GF-D8 (cell line): ENCODE data around the gene FOXC2.
"Not testable (repeated sequence)": the region's sequence is repeated elsewhere in the genome, so short reads cannot be mapped to it uniquely, and the experiment has no call there.

ENCODE experiments used
- DNase-seq: peaks from one replicate; lab custom pipeline; 2025; lab: John Stamatoyannopoulos, UW

The FOXC2 gene

DNA sequence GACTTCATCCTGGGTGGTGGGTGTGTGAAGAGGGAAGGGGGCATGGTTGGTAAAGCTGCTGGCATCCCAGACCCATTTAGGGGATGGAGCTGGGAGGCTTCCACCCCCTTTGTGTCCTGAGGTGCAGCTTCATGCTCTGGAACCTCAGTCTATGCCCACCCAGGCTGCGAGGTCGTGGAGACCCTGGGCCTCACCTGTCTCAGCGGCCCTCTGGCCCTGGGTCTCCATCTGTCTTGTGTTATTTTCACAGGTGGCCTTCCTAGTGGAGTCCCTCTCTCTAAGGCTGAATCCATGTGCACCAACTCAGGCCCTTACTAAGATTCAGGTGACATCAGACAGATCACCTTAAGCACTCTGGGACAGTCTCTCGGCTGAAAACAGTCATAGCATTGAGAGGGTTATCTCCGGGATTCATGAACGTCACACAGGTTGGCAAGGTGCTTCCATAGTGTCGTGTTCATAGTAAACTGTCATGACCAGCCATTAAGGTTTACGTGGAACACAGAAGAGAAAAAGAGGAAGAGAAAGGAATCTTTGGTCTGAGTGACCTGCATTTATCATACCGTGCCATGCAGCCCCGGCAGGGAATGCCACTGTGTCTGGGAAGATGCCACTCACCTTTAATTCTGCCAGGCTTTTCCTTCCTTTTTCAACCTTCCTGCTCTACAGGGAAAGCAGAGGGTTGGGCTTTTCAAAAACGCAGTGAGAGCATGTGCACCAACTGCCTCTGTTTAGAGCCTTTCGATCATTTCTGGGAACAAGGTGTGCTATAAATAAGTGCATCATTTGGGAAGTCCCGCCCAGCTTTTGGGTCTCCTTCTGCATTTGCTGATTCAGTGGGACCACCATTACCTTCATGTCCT, 7.2 kb downstream of the FOXC2 start:
- no peak for DNase-seq

GRCh38 chr16:86574646-86575045, 8.0 kb downstream of the FOXC2 start:
- no peak for DNase-seq

GRCh38 chr16:86575095-86575685, 8.6 kb downstream of the FOXC2 start:
- DNase-seq: no peak

DNA sequence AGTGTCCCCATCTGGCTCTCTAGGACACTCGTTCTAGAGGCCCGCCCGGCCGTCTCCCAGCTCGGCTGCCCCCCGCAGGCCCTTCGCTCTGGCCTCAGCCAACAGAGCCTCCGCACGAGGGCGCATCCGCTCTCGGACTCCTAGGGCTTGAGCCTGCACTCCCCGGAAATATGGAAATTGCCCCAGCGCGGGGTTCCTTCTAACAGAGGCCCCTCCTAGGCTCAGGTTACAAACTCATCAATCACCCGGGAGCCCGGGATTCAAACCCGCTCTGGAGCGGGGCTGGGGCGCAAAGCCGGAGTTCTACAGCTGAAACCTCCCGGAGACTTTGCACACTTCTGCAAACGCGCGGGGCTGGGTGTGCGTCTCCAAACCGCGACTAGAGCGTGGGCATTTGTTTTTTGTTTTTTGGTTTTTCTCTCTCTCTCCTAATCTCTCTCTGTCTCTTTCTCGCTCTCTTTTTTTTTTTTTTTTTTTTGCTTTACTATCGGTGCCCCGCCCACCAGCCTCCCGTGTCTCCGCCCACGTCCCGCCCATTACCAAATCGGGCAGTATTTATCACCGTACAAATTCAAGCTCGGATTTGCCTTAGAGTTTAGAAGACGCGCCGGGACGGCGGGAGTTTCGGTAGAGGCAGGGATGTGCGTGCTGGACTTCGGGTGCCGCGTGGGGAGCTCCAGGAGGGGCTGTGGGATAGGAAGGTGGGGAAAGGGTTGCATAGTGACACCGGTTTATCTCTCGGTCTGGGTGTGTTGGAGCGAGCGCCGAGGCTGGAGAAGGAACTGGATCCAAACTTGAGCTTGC, 9.3 kb downstream of the FOXC2 start:
- DNase-seq: no peak

DNA sequence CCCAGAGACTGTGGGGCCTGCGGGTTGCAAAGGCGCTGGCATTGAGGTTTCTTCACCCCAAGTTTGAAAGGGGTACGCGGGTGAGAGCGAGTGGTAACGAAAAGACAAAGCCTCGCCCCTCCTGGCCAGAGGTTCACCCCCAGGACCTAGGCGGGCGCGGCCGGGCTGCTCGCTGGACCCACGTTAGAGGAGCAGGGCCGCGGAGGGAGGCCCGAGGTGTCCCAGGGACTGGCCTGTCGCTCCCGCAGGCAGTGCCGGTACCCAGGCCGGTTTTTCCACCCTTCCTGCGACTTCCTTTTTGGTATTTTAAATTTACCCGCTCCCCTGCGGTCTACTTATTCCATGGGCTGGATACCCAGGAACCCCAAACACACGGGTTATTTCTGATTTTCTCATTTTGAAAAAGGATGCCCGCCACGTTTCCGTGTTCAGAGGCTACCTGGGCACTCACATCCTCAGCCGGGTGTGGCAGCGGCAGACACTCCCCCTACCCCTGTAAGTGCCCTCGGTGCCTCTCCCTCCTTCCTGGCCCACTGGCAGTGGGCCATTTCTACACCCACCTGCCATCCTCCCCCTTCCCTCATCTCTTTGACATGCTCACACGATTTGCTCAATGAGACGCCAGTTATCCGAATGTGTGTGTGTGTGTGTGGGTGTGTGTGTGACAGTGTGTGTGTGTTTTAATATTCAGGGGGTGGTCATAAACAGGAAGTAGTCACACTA, 10.1 kb downstream of the FOXC2 start:
- DNase-seq: no peak

DNA sequence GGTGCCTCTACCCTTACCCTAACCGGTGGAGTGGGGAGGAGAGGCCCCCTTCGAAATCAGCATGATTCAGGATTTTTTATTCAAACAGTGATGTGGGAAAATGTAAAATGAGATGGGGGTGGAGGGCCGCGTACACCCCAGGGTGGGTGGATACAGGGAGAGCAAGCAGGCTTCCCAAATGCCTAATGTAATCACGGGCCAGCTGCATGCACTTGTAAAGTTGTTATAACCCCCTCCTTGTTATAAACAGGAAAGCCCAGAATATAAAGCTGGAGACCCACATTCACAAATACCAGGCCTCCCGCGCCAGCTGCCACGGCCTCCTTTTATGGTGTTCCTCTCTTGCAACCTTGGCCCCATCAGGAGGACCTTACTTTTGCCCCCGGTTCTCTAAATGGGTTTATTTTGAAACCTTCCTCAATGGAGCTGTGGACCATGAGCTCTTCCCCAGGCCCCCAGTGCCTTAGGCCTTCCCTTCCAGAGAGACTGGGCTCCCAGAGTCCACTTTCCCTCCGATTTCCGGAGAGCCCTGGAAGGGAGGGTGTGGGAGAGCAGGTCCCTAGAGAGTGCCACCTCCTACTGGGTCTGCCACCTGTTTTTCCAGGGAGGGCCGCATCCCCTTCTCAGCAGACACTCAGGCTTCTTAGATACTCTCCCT, 10.8 kb downstream of the FOXC2 start:
- DNase-seq: no peak

DNA sequence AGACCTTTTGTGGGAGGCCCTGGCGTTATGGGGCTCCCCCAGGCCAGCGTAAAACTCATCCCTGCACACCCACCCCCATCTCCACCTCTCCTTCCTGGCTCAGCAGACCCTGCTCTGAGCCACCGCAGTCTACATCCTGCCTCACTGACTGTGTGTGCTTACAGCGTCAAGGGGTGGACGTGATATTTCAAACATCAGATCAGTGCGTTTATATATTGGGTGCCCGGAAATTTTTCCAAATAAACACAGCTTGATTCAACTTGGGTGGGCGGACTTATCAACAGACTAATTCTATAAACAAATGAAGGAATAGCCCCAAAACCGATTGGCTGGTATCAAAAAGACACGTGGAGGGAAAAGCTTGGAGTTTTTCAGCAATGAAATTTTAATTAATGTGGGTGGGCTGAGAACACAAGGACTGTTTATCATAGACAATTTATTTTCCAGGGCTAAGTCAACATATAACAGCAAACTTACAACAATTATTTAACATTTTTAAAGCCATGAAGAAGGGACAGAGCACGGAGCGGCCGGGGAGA, 11.5 kb downstream of the FOXC2 start, which contains the start of gene FOXL1:
Gene FOXL1 (plus strand): TSS at position 489 of the 539 bp plus-strand sequence. CDS start 175 bp downstream, outside the sequence.
- no peak for DNase-seq

DNA sequence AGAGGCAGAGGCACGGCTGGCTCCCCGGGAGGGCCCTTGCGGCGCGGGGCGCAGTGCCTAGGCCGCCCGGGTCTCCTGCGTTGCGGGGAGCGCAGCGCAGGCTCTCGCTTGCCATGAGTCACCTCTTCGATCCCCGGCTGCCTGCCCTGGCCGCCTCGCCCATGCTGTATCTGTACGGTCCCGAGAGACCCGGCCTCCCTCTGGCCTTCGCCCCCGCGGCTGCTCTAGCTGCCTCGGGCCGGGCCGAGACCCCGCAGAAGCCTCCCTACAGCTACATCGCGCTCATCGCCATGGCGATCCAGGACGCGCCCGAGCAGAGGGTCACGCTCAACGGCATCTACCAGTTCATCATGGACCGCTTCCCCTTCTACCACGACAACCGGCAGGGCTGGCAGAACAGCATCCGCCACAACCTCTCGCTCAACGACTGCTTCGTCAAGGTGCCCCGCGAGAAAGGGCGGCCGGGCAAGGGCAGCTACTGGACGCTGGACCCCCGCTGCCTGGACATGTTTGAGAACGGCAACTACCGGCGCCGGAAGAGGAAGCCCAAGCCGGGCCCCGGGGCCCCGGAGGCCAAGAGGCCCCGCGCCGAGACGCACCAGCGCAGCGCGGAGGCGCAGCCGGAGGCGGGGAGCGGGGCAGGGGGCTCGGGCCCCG, 12.1 kb downstream of the FOXC2 start:
- DNase-seq: no peak

GRCh38 chr16:86579268-86580062, 12.8 kb downstream of the FOXC2 start:
- no peak for DNase-seq

DNA sequence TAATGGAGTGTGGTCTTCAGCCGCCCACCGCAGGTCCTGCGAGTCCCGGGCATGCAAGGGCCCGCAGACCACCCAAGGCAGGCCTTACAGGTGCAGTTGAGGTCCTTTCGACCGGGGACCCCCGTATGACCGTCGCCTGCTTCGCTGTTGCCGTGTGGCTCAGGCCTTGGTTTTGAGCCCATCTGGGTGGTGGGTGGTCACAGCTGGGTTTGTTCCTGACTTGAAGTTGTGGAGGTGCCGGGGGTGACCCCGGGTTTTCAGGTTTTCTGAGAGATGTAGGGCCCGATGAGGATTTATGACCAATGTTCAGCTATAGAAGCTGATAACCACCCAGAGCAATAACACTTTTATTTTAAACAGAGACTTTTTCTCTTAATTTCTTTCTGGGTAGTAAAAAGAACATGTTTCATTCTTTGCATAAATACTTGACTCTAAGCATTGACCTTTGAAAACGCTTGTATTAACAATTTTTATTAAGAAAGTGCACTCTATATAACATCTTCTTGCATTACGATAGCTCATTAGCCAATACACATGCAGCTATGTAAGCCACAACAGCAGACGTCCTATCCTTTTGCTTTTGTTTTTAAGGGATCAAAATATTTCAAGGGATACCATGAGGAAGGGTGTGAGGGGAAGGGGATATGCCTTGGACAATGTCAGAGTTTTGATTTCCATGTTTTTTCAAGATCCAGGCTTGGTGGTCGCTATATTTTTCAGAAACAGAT, 13.6 kb downstream of the FOXC2 start:
- no peak for DNase-seq

DNA sequence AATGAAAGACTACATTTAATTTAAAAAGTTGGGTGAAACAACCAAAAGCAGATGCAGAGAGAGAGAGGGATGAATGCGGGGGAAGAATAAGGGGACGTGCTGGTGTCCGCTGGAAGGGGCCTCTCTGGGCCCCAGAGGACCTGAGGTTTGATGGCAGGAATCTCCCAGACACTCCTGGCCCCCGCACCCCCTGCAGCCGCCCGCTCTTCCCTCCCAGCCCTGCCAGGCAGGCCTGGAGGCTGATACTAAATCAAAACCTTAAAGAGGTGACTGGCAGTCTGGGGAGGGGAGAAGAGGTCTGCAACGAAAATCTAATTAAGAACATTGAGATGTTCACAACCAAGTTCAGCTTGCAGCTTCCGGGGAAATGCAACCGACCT, 14.2 kb downstream of the FOXC2 start:
- DNase-seq: no peak

GRCh38 chr16:86581458-86581857, 14.8 kb downstream of the FOXC2 start:
- no peak for DNase-seq

- no peak for DNase-seq
Measured at GRCh38 chr16:86584071-86584685, 17.5 kb downstream of the FOXC2 start.

- no peak for DNase-seq
Measured at GRCh38 chr16:86584726-86585721, 18.4 kb downstream of the FOXC2 start.

DNA sequence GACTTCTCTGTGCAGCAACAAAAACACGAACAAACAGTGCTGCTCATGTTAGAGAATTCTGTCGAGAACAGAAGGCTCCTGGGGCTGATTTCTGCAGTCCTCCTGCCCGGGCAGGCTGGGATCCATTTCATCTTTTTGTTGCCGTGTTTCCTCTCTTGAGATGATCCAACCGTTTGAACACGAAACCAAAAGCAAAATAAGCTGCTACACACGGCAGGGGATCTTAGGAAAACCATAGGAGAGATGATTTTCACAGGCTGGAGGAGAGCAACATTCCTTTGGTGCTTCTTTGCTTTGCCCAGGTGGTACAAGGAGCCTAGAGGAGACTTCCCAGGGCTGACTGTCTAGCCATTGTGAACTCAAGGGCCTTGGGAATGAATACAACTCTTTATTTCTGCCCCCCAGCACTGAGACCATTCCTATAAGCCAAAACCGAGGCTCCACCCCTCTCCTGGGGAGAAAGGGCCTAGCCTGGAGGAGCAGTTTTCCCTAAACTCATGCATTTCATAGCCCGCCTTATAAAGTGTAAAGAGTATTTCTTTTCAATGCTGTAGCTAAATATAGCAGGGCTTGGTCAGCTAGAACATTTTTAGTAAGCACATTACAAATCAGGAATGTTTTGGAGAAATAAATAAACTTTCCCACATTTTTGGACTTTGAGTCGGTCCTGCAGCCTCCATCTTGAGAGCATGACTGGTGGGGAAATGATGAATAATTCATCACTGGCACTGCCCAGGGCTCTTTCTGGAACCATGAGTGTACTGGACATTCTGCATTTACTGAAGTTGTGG, 19.4 kb downstream of the FOXC2 start:
- DNase-seq: no peak

DNA sequence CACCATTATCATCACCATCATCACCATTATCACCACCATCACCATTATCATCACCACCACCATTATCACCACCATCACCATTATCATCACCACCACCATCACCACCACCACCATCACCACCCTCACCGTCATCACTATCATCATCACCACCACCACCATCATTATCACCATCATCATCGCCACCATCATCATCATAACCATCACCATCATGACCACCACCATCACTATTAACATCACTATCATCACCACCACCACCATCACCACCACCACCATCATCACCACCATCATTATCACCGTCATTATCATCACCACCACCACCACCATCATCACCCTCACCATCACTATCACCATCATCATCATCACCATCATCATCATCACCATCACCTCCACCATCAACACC, 20.9 kb downstream of the FOXC2 start:
- no peak for DNase-seq

DNA sequence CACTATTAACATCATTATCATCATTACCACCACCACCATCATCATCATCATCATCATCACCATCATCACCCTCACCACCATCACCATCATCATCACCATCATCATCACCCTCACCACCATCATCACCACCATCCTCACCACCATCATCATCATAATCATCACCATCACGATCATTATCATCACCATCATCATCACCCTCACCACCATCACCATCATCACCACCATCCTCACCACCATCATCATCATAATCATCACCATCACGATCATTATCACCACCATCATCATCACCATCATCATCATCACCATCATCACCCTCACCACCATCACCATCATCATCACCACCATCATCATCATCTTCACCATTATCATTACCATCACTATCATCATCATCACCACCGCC, 21.3 kb downstream of the FOXC2 start:
- DNase-seq: not testable (repeated sequence)
